GM19395 (cell line): Measurements from ENCODE around the gene WWOX.
A peak's percentile ranks its signal among the peaks of the same experiment; 100 is the strongest.

Experiments
- ATAC-seq: cut with Tn5 transposase; IDR thresholded peaks from one replicate; pipeline ENCODE4 v1.9.1; 2021; ENCODE audit warnings: mild to moderate bottlenecking, moderate library complexity; ENCODE audit not compliant: unreplicated experiment

Gene WWOX

DNA sequence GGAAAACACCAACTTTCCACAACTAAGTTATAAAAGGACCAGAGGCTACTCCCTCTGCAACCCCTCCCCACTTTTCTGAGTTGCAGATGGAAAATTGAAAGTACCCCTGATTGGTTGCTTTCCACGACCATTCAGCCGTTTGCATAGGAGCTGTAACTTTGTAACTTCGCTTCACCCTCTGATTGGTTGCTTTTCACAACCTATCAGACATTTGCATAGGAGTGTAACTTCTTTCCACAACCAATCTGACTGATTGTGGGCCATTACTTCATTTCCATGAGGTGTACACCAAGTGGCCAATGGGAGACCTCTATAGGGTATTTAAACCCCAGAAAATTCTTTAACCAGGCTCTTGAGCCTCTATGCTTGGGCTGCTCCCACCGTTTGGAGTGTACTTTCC is 644.1 kb downstream of the WWOX start:
- ATAC-seq, result no peak

DNA sequence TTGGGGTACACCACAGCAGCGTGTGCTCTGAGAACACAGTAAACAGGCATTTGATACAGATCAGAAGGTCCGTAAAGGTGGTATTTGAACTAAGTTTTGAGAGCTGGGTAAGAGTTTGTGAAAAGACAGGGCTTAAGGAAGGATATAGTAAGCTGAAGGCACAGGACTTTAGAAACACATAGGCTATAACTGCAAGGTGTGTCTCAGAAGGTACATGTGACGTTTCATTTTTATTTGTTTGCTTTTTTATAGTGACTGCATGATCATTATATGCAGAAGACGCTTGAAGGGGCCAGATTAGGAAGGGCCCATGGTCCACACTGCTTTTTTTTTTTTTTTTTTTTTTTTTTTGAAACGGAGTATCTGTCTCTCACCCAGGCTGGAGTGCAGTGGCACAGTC is 644.6 kb downstream of the WWOX start:
- ATAC-seq, result no peak

DNA sequence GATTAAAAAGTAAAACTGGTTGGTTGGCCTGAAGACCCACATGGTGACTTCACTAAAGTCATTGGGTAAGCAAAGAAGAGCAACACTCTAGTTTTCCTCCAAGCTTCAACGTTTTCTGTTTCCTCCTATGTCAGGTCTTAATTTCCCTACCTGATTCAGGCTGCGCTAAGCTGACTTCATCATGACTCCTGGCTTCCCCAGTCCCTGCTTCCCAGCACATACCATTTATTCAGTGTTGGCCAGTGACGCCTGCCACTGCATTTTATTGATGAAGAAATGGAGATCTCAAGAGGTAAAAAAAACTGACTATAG is 645.3 kb downstream of the WWOX start:
- ATAC-seq, result no peak

DNA sequence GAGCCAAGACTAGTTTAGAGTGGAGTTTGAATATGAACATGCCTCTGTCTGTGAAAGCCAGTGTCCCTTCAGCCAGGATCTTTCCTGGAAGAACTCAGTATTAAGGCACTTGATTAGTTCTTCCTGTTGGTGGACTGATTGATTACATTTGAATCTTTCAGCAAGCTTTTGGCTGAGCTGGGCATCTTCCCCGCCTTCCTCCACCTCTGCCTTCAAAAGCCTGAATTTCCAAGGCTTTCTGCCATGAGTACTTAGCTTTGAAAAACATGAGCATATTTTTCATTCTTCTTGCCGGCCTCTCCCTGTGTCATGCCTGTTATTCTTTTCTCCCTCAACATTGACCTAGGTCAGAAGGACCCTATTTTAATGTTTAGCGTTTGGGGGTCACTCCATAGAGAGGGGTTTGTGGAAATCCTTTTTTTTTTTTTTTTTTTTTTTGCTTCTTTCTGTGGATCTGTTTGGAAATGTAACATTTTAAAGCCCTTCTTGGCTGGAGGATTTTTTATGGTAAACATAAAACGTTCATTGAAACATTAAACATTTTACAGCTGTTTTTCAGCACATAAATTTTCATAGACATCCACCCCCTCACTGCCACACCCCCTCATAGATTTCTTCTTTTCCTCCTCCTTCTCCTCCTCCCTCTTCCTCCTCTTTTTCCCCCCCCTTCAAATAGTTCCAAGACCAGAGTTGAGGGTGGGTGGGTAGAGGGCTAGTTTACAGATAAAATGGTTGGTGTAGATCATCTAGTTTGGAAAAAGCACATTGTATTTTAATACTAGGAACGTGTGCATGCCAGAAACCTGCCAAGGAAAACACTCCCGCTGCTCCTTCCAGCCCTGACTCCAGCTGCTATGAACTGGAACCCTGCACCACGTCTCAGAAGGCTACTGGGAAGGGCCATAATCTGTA is 645.9 kb downstream of the WWOX start:
- no peak for ATAC-seq

DNA sequence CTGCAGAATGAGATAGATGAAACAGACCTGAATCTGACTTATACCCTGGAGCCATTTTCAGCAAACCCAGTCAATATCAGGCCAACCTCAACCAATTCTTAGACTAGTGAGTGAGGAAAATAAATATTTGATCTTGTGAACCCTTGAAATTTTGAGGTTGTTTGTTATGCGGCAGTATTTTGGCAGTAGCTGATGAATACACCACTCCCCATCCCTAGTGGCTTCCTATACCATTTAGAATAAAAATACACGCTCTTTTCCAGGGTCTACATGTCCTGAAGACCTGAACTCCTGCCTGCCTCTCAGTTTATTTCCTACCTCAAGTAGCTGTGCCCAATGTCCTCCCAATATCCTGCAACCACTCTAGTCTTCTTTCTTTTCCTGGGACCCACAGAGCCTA is 647.3 kb downstream of the WWOX start:
- ATAC-seq, result no peak

DNA sequence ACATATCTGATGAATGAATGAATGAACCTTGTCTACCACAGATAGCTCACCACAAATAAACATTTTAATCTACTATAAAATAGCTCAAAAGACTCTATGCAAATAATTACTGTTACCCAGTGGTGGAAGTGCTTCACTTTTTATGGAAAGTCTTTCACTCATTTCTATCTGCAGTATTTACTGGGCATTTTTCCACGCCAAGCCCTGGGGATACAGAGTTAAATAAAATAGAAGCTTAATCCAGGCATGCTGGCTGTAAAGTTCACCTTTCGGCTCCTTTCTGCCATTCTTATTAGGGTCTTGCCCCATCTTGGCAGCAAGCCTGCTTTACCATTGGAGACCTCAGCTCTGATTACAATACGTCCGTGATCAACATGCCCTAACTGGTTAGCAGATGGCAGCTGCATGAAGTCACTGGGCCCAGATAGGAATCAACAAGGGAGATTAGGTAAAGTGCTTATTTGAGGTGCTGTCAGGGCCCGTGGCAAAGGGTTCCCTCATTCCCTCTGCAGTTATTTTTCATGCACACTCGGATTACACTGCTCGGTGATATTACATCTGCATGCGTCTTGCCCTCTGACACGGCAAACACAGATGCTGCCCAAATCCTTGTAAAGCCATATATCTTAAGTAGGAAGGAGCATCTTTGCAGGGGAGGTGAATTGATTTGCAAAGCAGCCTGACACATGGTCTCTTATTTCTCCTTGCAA is 648.9 kb downstream of the WWOX start:
- ATAC-seq, result no peak

DNA sequence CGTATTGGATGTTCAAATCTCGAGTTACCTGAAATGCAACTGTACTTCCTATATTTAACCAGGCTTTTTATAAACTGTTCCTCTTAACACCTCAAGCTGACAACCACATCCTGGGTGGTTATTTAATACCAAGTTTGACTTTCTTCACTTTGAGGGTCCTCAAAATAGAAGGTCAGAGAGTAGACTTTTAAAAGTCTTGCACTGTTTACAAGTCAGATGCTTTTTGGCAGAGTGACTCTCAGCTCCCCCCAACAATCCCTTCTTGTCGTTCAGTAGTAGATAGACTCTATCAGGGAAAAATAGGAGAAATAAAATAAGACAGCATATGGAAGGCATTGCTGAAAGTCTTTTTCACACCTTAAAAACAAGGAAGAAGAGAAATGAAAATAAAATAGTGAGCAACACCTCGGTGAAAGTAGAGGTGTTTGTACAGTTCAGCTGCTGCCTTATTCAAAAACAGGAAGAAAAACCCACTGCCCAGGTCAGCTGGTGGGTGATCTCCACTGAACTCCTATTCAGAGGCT is 650.4 kb downstream of the WWOX start:
- ATAC-seq, result peak; percentile 85

DNA sequence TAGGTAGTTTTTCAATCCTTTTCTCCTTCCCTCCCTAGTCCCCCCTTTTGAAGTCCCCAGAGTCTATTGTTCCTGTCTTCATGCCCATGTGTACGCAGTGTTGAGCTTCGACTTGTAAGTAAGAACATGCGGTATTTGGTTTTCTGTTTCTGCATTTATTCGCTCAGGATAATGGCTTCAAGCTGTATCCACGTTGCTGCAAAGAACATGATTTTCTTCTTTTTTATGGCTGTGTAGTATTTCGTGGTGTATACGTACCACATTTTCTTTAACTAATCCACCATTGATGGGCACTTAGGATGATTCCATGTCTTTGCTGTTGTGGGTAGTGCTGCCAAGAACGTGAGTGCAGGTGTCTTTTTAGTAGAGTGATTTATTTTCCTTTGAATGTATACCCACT is 651.2 kb downstream of the WWOX start:
- no peak for ATAC-seq

DNA sequence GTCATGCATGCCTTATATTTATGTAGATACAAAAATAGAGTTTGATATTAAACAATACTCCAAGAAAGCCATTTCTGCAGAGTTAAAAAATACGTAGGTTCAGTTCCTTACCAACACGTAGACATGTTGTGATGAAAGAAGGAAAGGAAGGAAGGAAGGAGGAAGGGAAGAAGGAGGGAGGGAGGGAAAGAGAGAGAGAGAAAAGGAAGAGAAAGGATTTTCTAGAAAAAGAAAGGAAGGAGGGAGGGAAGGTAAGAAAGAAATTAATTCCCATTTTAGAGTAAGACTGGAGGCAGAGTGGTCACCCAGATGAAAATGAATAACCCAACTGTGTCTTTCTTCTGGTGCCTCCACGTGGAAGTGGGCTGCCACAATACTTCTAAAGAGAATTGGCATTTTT is 652.1 kb downstream of the WWOX start:
- ATAC-seq, result no peak

DNA sequence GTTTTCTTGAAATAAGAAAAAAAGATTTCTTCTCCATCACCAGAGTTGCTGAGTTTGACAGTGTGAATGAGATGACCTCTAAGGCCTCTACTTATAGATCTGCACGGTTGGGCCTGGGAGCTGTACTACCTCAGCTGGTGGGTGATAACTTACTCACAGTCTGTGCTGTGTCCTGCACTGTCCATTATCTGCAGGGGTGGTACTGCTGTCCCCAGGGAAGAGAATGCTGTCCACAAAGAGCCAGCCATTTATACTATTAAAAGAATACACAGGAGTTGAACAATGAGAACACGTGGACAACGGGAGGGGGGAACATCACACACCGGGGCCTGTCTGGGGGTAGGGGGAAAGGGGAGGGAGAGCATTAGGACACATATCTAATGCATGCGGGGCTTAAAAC is 655.3 kb downstream of the WWOX start:
- no peak for ATAC-seq

DNA sequence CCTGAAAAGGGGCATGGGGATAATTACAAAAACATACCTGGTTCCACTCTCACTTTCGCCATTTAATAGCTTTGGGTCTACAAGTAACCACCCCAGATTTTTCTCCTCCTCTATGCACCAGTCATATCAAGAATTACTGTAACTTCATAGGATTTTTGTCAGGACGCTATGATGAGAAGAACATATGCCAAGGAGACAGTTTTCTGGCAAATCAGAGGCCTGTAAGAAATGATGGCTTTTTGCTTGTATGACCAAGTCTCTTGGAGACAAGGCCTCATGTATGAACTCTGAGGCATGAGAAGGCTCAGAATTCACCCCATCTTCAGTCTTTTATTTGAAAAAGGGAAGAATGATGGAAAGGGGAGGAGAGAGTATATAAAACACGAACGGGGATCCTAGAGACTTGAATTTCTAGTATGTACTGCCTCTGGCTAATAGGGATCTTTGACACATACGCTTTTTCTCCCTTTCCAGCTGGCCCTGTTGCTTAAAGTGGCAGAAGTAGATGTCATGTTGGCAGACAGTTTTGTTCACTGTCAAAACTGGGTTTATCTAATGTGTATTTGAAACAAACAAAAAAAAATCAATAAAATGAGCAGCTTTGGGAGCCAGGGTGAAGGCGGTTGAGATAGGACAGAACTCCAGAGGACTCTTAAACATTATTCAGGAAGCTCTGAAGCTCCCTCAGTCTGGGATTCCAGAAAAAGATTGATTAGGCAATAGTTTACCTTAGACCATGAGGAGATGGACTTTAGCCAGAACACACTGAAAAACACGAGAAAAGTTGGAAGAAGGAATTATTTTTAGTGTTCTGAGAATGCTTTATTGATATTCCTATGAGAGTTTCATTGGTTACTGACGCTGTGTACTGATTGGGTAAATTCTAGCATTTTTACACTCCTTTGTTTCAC is 656.6 kb downstream of the WWOX start:
- ATAC-seq, result no peak

DNA sequence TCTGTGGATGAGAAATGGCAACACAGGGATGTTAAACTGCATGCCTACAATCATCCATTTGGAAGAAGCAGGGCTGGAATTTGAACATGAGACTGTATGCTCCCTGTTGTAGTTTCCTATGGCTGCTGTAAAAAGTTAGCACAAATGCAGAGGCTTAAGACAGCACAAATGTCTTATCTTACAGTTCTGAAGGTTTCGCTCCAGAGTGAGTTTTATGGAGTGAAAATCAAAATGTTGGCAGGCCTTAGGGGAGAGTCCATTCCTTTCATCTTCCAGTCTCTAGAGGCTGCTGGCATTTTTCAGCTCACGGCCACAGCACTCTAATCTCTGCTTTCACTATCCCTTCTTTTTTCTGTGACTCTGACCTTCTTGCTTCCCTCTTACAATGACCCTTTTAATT is 660.1 kb downstream of the WWOX start:
- ATAC-seq, result no peak

DNA sequence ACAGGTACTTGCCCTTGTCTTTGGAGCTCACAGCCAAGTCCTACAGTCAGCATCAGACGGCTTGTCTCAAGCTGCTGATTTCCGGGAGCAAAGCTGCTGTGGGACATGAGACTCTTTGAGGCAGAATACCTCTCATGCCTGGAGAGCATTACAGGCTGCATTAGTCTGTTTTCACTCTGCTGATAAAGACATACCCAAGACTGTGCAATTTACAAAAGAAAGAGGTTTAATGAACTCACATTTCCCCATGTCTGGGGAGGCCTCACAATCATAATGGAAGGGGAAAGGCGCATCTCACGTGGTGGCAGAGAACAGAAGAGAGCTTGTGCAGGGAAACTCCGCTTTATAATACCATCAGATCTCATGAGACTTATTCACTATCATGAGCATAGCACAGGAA is 661.2 kb downstream of the WWOX start:
- no peak for ATAC-seq

DNA sequence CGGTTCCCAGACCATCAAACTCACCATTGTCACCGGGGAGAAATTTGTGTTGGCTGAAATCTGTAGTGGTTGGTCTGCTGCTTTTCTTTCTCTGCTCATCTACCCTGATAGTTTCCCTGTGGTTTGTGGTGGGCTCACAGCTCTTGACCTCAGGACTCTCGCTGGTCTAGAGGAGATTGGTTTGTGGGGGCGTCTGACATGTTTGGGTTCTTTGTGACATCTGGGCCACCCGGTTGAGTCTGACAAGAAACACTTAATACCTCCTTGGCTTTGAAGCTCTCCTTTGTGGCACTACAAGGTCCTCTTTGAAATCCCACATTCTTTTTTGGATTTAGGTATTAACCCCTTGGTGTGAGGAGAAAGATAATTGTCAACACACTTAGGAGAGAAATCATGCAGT is 662.0 kb downstream of the WWOX start:
- ATAC-seq, result peak; percentile 90

DNA sequence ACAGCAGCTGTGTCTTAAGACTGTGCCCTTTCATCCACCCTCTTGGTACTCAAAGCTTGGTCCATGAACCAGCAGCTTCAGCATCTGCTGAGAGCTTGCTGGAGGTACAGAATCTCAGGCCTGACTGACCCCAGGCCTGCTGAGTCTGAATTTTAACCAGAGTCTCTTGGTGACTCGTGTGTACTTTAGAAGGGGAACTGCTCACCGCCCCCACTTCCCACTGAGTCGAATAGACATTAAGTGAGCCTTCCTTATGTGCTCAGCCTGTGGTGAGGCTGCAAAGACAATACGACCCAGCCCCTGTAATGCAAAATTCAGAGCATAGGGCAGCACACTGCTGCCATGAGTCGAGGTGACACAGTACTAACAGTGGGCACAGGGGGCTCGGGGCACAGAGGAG is 662.8 kb downstream of the WWOX start:
- ATAC-seq, result no peak

DNA sequence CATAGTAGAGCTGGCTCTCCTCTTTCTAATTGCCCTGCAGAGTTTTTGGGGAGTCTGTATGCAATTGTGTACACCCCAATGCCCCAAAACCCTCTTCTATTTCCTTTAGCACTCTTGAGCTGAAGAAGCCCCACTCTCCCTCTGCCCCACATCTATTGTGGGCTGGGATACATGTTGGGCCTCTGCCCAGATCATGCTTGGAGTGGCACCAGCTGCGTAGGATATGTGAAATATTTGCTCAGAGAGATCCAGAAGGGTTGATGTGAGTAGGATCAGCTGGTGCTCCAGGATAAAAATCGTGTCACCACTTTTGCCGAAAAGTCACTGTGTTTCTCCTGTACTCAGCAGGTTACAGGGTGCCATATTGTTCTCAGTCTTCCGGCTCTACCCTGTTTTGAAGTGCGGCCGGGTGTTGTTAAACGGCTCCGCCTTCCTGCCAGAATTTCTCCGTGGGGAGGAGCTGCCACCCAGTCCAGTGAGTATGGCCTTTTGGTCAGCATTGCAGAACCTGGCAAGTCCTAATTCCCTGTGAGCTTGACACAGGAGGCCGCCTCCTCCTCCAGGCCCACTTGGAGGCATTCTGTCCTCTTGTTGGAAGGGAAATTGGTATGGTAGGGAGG is 664.5 kb downstream of the WWOX start:
- ATAC-seq, result no peak

DNA sequence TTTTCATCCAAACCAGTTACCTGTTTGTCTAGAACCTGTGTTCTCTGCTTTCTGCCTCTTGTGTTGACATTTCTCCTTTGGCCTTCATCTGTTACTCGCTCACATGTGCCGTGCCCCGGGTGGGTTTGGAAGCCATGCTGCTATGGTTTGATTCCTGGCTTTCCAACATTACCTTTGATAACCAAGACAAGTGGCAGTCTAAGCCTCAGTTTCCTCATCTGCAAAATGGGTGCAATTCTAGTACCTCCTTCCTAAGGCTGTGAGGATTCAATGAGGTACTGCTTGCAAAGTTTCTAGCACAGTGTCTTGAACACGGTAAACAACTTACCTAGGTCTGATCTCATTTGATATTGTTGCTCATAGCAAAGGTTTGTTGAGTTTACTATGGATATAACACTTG is 665.0 kb downstream of the WWOX start:
- no peak for ATAC-seq

DNA sequence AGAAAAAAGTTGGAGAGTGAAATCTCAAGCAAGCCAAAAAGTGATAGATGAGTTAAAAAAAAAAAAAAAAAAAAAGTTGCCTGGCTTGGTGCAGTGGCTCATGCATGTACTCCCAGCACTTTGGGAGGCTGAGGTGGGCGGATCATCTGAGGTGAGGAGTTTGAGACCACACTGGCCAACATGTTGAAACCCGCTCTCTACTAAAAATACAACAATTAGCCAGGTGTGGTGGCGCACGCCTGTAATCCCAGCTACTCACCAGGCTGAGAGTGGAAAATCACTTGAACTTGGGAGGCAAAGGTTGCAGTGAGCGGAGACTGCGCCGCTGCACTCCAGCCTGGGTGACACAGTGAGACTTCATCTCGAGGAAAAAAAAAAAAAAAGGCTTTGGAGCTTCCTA is 668.8 kb downstream of the WWOX start:
- ATAC-seq, result no peak

DNA sequence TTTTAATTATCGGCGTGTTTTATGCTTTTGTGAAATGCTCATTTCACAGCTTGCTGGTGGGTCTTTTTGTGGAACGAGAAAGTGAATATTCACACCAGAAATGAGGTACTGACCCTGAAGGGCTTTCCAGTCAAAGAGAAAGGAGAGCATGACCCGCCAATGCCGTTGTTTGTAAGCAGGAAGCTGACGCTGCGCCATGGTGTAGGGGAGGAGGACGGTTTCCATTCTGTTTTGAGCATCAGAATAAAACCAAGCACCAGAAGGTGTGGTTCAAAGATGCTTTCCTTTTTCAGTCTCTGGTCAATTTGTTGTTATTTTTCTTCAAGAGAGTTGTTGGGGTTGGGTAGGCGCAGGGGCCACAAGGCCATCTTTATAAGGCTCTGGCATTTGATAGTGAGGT is 669.3 kb downstream of the WWOX start:
- ATAC-seq, result no peak

DNA sequence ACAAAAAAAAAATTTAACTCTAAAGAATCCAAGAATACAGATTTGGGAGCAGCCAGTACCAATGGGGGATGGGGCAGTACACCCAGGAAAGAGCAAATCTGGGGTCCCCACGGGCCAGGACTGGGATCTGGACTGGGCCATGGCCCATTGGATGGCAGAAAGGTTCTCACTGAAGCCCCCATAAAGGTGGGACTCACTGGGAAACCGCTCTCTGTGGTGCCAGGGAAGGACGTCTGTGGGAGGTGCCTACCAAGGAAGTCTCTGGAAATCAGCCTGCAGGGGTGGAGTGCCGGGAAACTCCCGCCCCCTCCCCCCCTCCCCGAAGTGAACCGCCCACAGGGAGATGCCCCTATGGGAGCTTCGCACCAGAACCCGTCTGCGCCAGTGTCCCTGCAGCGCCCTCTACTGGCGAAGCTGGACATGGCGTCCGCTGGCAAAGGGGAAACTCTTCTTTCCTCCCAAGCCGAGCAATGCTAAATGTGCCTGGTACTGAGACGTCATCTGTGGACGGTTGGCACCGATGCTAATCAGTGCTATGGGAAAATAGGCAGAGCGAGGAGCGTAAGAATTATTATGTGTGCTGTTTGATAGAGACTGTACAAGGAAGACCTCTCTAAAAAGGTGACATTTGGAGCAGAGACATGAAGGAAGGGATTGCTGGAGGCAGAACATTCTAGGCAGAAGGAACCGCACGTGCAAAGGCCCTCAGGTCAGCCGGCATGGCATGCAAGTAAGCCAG is 671.1 kb downstream of the WWOX start:
- ATAC-seq, result peak; percentile 85
